ENCODE measurements around the gene STEAP1B.

STEAP1B gene

DNA sequence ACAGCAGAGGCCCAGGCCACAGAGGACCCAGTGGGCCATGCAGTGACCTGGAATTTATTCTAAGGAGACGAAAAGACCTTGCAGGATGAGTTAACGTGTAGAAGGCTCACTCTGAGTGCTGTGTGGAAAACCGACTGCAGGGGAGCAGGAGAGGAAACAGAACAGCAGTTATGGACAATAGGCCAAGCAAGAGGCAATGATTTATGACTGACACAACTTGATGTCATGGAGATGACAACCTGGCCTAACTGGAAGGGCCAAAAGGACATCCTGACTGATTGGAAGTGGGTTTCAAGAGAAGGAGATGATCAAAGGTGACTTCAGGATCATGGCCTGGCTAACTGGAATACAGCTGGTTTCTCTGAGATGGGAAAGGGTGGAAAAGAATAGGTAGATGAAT is 72.9 kb downstream of the STEAP1B start:
- no peak for DNase-seq

DNA sequence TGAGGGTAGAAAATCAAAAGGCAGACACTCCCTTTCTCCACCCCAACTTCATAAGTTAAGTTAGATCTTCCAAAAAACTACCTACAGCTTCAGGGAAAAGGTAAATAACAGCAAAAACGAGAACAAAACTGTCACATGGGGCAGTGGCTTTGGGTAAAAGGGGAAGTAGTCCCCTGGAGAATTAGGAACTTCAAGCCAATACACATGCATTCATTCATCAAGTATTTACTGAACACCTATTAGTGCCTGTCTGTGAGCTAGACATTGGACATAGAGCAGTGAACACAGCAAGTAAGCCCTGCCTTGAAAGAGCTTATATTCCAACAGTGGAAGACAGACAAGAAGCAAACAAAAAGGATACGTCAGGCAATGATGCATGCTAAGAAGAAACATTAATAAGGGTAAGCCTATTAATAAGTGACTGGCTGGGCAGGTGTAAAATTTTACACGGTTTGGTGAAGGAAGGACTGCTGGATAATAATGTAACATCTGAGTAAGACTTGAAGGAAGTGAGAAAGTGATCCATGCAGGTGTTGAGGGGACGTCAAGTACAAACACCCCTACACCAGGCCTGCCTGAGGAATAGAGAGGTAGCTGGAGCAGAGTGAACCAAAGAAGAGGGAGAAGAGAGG is 73.4 kb downstream of the STEAP1B start:
- no peak for DNase-seq

DNA sequence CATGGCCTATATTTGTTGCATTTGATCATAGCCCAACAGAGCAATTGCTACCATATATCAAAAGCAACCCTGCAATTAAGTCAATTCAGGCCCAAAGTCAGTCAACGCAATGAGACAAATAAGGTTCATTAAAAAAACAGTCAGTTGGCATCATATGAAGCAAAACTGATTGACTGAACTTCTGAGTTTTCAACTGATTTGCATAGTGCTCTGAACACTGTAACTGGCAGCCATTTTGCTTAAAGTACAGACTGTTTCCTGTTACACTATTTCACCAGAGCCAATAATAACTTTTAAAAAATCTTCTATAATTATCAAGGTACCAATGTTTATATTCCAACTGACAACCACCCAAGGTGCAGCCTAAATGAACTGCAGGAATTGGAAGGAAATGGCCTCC is 74.6 kb downstream of the STEAP1B start:
- no peak for DNase-seq

DNA sequence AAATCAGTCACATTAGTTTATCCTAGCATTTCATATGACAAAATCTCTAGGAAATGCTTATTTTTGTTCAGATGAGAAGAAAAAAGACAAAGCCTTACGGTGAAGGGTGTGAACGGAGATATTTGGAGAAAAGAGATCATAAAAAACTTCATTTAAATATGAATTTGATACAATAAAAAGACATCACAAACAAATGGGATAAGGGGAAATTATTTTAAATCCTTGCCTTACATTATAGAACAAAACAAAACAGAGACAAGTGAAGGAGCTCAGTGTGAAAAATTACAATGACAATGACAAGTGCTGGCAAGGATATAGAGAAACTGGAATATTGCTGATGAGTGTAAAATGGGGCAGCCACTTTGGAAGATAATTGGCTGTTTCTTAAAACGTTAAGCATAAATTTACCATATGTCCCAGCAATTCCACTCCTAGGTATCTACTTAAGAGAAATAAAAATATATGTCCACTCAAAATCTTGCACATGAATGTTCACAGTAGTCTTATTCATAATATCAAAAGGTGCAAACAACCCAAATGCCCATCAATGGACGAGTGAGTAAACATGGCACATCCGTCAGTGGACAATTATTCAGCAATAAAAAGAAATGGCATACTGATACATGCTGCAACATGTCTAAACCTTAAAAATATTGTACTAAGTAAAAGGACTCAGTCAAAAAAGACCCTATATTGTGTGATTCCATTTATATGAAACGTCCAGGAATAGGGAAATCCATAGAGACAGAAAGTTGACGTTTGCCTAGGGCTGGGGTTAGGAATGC is 77.0 kb downstream of the STEAP1B start:
- DNase-seq = no peak

DNA sequence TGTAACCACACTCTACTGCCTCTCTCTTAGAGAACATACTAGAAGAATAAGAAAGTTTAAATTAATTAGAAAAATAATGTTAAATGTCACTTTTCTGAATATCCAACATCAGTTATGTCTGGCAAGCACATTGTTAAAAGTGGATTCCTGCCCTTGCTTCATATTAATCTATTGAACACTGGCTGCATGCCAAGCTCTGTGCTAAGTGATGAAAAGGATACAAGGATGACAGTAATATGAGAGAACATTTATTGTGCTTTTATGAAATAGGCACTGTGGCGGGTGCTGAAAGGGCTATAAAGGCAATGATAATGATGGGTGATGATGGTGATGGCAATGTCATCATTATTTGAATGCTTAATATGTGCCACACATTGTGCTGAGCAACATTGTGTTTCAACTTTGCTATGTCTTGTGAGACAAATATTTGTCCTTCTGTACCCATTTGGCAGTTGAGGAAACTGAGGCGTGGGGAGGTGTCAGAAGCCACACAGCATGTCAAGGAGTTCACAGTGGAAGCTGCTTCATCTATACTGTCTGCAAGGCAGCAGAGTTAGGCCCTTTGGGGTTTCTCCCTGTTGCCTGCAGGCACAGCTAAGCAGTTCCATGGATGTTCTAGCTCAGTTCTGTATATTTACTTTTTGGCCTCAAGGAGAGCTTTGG is 78.9 kb downstream of the STEAP1B start:
- no peak for DNase-seq

DNA sequence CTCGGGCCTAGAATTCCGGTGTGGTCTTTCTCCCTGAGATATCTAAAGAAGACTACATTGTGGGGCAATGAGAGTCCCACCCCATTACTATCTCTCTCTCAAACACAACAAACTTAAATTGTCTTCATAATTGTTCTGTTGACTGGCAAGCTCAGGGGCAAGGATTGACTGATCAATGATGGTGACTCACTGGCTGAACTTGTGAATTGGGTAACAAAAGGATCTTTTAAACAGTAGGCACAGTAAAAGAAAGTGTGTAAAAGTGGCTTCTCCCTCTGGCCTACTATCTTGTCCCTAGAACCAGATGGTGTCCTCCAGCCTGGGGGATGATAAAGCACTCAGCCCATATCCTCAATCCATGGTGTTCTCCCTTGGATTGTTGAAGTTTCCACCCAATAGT is 80.0 kb downstream of the STEAP1B start:
- no peak for DNase-seq

DNA sequence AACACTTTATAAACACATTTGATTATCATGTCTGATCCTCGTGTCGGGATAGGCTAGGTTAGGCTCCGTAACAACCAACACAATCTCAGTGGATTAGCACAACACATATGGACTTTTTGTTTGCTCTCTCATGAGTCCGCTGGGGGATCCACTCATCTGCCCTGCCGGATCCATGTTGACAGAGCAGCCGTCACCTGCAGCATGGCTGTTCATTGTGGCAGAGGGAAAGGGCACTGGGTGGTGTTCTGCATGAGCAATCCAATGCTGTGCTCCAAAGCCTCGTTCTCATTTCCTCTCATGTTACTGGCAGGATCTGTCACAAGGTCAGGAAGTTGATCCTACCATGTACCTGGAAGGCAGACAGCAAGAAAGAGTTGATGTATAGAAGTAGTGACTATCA is 80.5 kb downstream of the STEAP1B start:
- no peak for DNase-seq

DNA sequence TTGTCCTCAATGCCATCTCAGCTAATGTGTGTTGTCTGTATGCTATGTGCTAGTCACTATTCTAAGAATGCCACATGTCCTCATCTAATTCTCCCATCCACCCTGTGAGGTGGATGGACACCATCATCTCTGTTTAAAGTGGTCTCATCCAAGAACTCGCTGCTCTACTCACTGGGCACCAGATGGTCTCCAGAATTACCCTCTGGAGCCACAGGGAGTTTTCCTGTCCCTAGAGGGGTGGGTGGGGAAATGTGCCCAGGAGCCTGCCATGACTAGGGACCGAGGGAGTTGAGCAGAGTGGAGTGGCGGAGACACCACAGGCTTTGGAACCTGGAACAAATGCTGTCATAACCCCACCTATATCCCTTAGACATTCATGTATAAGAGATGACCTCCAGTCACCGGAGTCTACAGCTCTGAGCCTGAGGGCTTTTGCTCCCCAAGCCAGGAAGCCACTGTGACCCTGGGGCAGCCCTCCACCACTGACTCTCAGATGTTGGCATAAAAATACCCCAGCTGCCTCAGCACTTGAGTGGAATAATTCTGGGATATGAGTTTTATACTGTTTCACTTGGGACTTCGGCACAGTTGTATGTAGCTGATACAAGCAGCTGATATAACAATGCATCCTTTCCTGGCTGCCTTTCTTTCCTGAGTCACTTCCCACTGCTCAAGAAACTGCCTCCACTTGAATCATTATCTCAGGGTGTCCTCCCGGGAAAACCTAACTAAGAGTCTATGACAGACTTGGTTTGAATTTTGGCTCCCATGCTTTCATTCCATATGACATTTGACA is 81.5 kb downstream of the STEAP1B start:
- no peak for DNase-seq

DNA sequence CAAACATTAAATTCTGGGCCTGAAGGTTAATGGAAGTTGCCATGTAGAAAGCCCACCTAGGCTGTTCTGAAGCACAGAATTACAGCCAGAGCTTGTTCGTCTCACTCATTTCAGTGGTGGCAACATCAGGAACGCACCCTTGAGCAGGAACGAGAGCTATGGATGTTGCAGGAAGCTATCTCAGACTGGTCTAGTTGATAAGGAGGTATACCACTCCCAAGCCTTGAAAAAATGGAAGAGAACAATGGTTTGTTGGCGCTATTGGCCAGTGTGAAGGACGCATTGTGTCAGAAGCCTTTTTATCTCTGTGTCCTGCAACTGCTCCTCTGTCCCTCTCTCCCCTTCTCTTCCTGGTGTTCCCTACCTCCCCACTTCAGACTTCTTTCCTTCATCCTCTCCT is 82.1 kb downstream of the STEAP1B start:
- no peak for DNase-seq

DNA sequence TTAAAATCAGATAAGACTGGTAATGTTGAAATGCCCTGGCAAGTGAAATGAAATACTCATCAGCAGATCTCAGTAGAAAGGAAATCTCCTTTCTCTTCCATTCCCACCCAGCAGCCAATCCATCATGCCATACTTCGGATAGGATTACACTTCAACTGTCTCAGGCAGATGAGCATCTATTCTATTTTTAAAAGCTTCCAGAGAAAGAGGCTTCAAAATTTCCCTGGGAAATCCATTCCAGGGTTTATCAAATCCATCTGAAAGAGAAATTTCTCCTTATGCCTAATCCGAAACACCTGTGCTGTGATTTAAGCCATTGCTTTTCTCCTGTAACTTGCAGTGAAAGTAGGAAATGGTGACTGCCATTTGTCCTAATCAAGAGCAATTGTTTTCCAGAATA is 82.6 kb downstream of the STEAP1B start:
- no peak for DNase-seq

DNA sequence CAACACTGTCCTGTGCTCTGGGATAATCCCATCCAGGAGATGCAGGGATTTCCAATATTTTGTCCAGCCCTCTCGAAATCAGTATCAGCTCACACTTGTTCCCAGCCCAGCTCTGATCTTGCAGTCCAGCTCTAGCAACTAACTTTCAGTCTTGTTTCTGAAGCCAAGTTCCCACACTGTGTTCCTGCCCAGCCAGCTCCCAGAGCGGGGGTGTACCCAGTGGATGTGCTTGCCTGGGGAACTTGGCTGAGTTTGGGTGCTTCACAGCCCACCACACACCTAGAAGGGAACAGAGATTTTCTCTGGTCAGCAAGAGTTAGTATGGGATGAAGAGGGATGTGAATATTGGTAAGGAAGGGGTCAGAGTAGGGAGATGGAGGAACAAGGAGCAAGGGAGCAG is 85.6 kb downstream of the STEAP1B start:
- DNase-seq = no peak

DNA sequence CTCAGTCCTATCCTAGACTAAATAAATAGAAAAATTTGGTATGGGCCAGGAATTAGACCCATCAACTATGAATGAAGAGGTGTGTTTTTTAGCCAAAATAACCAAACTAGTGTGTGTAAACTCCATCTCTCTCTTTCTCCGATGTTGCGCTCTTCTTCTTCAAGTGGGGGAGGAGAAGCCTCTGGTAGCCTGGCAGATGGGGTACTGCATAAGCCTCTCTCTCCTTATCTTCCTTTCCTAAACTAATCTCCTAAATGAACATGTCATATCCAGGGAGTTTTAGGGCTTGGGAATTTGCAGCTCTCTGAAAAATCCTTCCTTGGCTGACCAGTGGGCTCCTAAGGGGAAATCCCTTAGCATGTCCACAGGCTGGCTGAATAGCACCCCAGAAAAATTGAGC is 86.8 kb downstream of the STEAP1B start:
- no peak for DNase-seq

DNA sequence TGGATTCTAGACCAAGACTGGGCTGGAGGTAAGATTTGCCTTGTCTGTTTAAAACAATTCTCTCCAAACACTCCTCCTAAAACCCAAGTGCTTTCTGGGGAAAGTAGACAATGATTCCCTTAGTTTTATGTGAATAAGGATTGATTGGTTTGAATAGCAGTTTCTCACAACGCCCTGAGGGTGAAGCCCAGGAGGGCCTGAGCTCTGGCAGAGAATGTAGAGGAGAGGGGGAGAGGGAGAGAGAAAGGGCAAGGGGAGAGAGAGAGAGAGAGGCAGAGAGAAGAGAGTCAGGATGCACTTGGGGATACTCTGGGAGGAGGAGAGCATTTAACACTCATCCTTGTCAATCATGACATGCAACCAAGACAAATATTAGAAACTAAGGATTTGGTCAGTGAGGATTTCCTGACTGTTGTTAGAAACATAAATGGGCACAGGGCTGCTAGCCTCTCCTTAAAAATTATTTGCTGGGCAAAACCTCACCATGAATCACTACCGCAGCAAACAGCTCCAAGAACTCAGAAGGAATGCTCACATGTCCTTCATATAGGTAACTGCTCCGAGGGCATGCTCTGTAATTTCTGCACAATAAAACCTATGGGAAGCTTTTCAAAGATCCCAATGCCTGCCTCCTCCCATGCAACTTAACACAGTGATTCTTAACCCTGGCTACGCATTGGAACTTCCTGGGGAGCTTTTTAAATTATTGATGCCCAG is 87.9 kb downstream of the STEAP1B start:
- no peak for DNase-seq

DNA sequence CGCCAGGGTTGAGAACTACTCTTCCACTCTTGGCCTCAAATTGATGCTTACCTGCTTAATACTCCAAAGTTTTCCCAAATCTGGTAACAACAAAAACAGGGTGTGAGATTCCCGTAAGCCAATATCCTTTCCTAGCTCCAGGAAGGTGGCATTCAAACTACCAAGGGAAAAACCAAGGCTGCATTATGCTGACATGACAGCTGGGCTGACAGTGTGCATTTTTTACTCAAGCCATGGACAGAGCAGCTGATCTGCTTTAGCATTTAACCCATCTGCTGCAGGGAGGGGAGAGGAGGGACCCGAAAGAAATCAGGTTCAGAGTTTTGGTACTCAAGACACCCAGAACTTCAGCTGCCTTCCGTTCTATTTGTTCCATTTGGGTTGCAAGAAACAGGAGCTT is 93.3 kb downstream of the STEAP1B start:
- DNase-seq = no peak

DNA sequence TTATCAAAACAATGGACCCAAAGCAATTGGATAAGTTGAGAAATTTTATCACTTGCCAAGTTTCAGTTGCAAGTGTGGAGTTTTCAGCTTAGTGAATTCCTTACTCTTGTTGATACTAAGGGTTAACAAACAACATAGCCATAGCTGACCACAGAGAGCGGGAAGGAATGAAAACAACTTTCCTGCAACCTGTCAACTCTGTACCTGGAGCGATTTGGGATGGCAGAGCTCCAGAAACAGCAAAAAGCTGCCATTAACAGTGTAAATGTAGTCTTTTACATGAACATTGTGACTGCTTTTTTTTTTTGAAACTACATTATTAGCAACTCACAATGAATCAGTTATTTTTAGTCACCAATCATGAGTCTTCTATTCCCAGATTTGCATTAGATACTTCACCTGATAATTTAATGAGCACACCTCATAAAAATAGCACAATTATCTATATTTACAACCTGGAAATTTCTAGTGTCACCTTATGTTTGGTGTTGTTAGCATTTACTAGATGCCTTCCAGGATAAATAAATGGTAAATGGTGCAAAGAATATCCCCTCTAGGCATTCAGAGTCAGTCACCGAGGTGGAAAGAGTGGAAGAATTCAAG is 95.5 kb downstream of the STEAP1B start:
- DNase-seq = no peak

DNA sequence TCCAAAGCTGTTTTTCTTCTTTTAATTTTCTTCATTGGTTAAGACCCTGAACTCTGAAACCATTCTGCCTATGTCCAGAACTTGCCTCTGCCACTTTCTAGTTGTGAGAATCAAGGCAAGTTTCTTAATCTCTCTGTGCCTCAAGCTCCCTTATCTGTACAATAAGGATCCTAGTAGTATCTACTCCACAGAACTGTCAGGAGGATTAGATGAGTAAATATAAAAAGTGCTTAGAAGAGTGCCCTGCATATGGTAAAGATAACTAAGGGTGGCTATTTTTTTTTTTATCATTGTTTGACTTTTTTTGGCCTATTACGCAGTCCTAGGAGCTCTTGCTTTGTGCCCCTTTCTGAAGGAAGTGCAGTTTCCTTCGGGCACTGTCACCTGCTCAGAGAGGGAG is 96.6 kb downstream of the STEAP1B start:
- DNase-seq = no peak

DNA sequence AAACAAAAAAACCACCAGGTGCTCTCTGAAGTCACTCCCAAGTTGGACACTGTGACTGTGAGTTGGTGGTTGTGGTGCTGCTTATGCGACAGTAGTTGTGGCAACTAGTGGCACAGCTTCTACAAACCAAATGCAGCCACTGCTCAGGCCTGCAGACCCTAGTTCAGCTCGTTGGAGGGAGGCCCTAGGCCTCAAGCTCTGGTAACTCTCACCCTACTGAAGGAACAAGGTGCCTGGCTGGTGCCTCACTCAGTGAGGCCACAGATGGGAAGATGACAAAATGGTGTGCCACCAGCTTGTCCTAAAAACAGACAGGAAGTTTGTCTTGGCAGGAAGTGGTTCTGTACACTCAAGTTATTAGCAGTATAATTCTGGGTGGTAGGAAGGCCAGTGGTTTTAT is 97.7 kb downstream of the STEAP1B start:
- DNase-seq = no peak

DNA sequence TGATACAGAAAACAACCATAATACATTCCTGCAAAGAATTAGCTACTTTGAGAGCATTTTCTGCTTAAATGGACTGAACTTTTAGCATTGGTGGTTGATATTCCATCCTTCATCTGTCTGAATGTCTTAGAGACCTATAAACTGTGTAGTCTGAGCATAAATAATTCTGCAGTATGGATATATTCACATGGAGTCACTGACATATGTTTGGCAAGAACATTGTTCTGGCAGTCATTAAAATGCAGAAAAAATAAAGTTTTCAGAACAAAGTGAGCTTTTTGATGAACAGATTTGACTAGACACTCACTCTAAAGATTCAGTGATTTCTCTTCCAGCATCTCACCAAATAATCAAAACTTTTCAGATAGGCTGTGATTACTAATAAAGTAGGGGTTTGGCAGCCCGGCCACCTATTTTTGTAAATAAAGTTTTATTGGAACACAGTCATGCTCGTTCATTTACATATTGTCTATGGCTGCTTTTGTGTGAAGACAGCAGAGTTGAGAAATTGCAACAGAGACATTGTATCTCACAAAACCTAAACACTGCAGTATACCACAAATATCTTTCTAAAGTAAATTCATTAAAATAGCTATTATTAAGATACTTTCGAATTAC is 98.9 kb downstream of the STEAP1B start:
- DNase-seq = no peak

DNA sequence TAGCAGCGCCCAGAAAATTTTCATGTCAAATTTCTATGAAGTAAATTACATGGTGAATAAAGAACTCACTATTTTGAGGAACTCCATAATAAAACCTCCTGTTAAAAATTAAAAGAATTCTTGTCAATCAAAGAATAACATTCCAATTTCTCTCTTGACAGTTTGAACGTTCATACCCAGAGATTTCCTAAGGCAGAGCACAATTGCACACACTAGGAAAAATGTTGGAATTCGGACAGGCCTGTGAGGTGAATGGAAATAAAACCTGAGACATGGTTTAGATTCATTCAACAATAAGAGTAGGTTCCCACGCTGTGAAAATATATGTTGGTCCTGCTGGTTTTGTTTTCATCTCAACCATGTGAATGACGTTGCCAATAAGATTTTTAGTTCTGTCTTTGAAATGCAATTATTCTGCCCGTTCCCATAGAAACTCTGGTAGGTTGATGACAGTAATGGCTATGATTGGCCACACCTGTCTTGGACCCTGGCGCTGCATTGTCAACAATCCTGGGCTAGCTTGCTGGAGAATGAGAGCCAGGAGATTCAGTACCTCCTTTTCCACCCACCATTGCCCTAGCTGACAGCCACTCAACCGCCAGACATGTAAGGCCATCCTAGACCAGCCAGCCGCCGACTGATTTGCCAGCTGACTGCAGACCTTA is 99.7 kb downstream of the STEAP1B start:
- no peak for DNase-seq

DNA sequence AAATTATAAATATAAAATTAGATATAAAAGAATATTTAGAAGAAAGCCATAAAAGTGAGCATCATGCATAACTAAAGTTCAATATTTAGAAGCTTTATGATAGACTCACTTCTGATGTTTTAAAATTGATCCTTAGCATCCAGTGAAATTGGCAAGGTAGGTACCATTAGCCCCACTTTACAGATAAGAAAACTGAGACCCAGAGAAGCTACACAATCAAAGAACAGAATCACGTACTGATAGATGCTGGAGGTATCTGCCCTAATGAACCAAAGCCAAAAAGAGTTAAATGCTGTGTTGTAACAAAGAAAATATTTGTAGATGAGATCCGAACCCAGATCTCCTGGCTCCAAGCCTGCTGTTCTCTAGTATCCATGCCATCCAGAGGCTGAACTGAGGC is 100.4 kb downstream of the STEAP1B start:
- DNase-seq = no peak

DNA sequence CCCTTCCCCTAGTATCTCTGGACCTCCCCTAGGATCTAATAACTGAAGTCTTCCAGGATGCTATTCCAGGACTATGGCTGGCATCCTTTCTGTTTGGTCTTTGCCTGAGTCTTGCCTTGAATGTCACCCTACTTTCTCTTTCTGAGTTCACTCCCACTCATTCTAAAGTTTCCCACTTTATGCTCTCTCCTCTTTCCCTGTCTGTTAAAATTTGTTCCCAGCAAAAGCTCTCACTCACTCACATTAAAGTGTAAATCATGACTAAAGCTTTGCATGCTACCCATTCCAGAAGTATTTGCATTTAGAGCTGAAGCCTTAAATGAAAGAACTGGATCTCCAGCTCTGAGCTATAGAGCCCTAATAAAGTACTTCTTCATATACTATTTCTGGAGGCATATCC is 100.9 kb downstream of the STEAP1B start:
- no peak for DNase-seq

Measured in midbrain (tissue), 1 donor.